Adrenal gland (tissue), 12 donors: ENCODE data around the gene NDUFA11. TPM values are rescaled to one million over a fixed set of nuclear protein-coding genes. Genes with fewer than 3 reads are reported as not detected.

Source experiments
- DNase-seq, 7 donors: peaks; one replicate each; pipeline ENCODE4 v3.0.0-alpha.2; 2019 to 2020
- H3K27ac ChIP-seq, 5 donors: fragments of 200-600 bp; sonication (generic) in 4 of 5; 1 replicate in 3 of 5; 2 replicates in 2 of 5; pipeline versions ENCODE4 v1.5.1 to v1.8.0; 2016 to 2020; ENCODE audit warnings: mild to moderate bottlenecking in 1 of 5
- H3K27me3 ChIP-seq: fragments of 200-600 bp; 2 replicates; pipeline ENCODE4 v1.8.0; 2021
- H3K36me3 ChIP-seq, 2 donors: fragments of 200-600 bp; replicated peaks in 1 of 2; 1 replicate in 1 of 2; 2 replicates in 1 of 2; pipeline versions ENCODE4 v1.5.1 to v1.8.0; 2018 to 2022
- H3K4me1 ChIP-seq, 2 donors: fragments of 200-600 bp; replicated peaks in 1 of 2; 1 replicate in 1 of 2; 2 replicates in 1 of 2; pipeline versions ENCODE4 v1.5.1 to v1.8.0; 2018 to 2021
- H3K4me3 ChIP-seq, 4 donors: fragments of 200-600 bp; sonication (generic) in 3 of 4; one replicate each; pipeline ENCODE4 v1.5.1; 2016 to 2018
- H3K9me3 ChIP-seq, 3 donors: fragments of 200-600 bp; sonication (generic) in 1 of 3; replicated peaks in 1 of 3; 1 replicate in 2 of 3; 2 replicates in 1 of 3; pipeline versions ENCODE4 v1.5.1 to v1.8.0; 2016 to 2021
- CTCF ChIP-seq, 6 experiments: fragments of 450-650 bp in 4 of 6; fragments of 200-600 bp in 2 of 6; sonication (generic) in 1 of 6; IDR thresholded peaks; 1 replicate in 5 of 6; 2 replicates in 1 of 6; pipeline versions ENCODE4 v1.5.1 to v1.8.0; 2016 to 2021; ENCODE audit warnings: antibody characterized with exemption in 6 of 6, mild to moderate bottlenecking in 2 of 6, moderate library complexity in 1 of 6
- POLR2A ChIP-seq, 2 donors: fragments of 450-650 bp; IDR thresholded peaks; one replicate each; pipeline ENCODE4 v1.6.1; 2017; ENCODE audit warnings: antibody characterized with exemption in 2 of 2, mild to moderate bottlenecking in 2 of 2, moderate library complexity in 1 of 2
- WGBS, 4 donors: extraction: QIAGEN DNeasy Blood & Tissue Kit in 2 of 4; methylation state at CpG; one replicate each; pipeline versions ENCODE4 v1.1.5 to v1.1.7; 2013 to 2017; 5-methylcytosine and 5-hydroxymethylcytosine counted together
- intact Hi-C, 2 donors: fragments of 100-400 bp; cut with DNase I; formaldehyde crosslinking; loops; one replicate each; pipeline versions ENCODE4 v1.14.1 to v1.15.0; 2022 to 2023
- polyA plus RNA-seq, 3 donors: library from polyadenylated mRNA; stranded (reverse); fragments of 200-250 nt in 2 of 3; fragments of 350-450 nt in 1 of 3; fragmentation: Illumina TruSeq in 1 of 3; extraction: RNeasy Lipid Tissue Mini Kit (QIAGEN cat#74804) in 1 of 3; gene quantifications; one replicate each; pipeline ENCODE4 v1.2.3, GENCODE V29; 2013 to 2014
- total RNA-seq, 9 donors: library from RNA; depleted of rRNA in 4 of 9; stranded (reverse); fragments of >200 nt in 4 of 9; fragments of 120-200 nt in 1 of 9; fragmentation: NEBNext Ultra II Directional in 1 of 9; extraction: Animal tissue kit (Norgen Biotek cat#: 25700) in 1 of 9; gene quantifications; one replicate each; pipeline versions ENCODE4 v1.1.0 to v1.2.4, GENCODE V29; 2013 to 2023
- donor health status: healthy with polysubstance abuse.
- donor health status: Bipolar disorder and iron deficiency.
- donor health status: DM: yes; HTN: yes; CAD: no.
- donor health status: DM: no; HTN: no; CAD: no.
- donor health status: DM: no; HTN: no; CAD: no.
- donor health status: DM: yes; HTN: yes; CAD: no.

The NDUFA11 gene
- total and polyA plus RNA-seq, 12 donors: 288 to 856 (median 426) TPM

- peaks cover 0 to 28% of the 10 kb centered on the region in 2 donors for H3K4me1 ChIP-seq
- no peaks in the 10 kb centered on the region for H3K27me3 ChIP-seq
- TF ChIP-seq POLR2A (IDR thresholded peaks at IDR 0.05): no peak
- no peak for TF ChIP-seq CTCF (IDR thresholded peaks at IDR 0.05)
- DNase-seq: peak in 1 of 7 donors; percentile 75
- intact Hi-C loops: no loop called here
- peaks cover 0 to 56% of the 10 kb centered on the region in 2 donors for H3K36me3 ChIP-seq
- 90 to 97% (median 95%) methylated on average over 20 to 21 of the region's 21 CpGs for WGBS, 4 donors
- no peak overlapping the region for H3K27ac ChIP-seq
- H3K9me3 ChIP-seq: no peaks in the 10 kb centered on the region
- H3K4me3 ChIP-seq: no peak overlapping the region
Observed at GRCh38 chr19:5932609-5933262, 29.1 kb upstream of the NDUFA11 start.

GRCh38 chr19:5932146-5932545, 28.6 kb upstream of the NDUFA11 start:
- no peak overlapping the region for H3K4me3 ChIP-seq
- peaks cover 0 to 60% of the 10 kb centered on the region in 2 donors for H3K36me3 ChIP-seq
- intact Hi-C loops: no loop called here
- TF ChIP-seq CTCF (IDR thresholded peaks at IDR 0.05) (no peak), POLR2A (IDR thresholded peaks at IDR 0.05) (no peak)
- H3K9me3 ChIP-seq: no peaks in the 10 kb centered on the region
- 95 to 98% (median 96%) methylated on average over 10 to 18 of the region's 18 CpGs for WGBS, 4 donors
- H3K4me1 ChIP-seq: peaks cover 0 to 32% of the 10 kb centered on the region in 2 donors
- H3K27me3 ChIP-seq: no peaks in the 10 kb centered on the region
- no peak for DNase-seq
- no peak overlapping the region for H3K27ac ChIP-seq

- 84 to 94% (median 90%) methylated on average over 9 to 11 of the region's 11 CpGs for WGBS, 4 donors
- Histone ChIP-seq H3K27ac (no peak overlapping the region), H3K4me1 (peaks cover 0 to 33% of the 10 kb centered on the region in 2 donors), H3K9me3 (no peaks in the 10 kb centered on the region), H3K27me3 (no peaks in the 10 kb centered on the region), H3K4me3 (no peak overlapping the region), H3K36me3 (peaks cover 0 to 68% of the 10 kb centered on the region in 2 donors)
- intact Hi-C loops: no loop called here
- DNase-seq: no peak
- TF ChIP-seq POLR2A (IDR thresholded peaks at IDR 0.05): no peak
- TF ChIP-seq CTCF (IDR thresholded peaks at IDR 0.05): no peak
Observed at GRCh38 chr19:5931251-5931650, 27.7 kb upstream of the NDUFA11 start.

GRCh38 chr19:5929625-5930024, 26.0 kb upstream of the NDUFA11 start:
- peaks cover 0 to 18% of the 10 kb centered on the region in 2 donors for H3K4me1 ChIP-seq
- peaks cover 0 to 84% of the 10 kb centered on the region in 2 donors for H3K36me3 ChIP-seq

More at GRCh38 chr19:5929625-5930024, 26.0 kb upstream of the NDUFA11 start:
- H3K27ac ChIP-seq: no peak overlapping the region
- H3K4me3 ChIP-seq: no peak overlapping the region
- 88 to 92% (median 89%) methylated on average over 8 to 14 of the region's 14 CpGs for WGBS, 4 donors
- H3K27me3 ChIP-seq: no peaks in the 10 kb centered on the region
- no peak for TF ChIP-seq POLR2A (IDR thresholded peaks at IDR 0.05)
- no peak for TF ChIP-seq CTCF (IDR thresholded peaks at IDR 0.05)
- no peaks in the 10 kb centered on the region for H3K9me3 ChIP-seq
- intact Hi-C loops: no loop called here
- DNase-seq: no peak
